Adipose tissue (tissue), 3 donors: ENCODE data around the gene KLHDC3. TPM values are rescaled to one million over a fixed set of nuclear protein-coding genes. Genes with fewer than 3 reads are reported as not detected.
"Not testable (repeated sequence)": the region's sequence is repeated elsewhere in the genome, so short reads cannot be mapped to it uniquely, and the experiment has no call there.

Source experiments
- H3K27ac ChIP-seq: one replicate; pipeline ENCODE4 v1.5.1; 2013; ENCODE audit warnings: low read depth, low read length
- WGBS, 3 donors: extraction: QIAGEN DNeasy Blood & Tissue Kit; methylation state at CpG; one replicate each; pipeline ENCODE4 v1.1.7; 2013; 5-methylcytosine and 5-hydroxymethylcytosine counted together
- polyA plus RNA-seq, 3 donors: library from polyadenylated mRNA; stranded (reverse); fragments of 200-250 nt; gene quantifications; one replicate each; pipeline ENCODE4 v1.2.3, GENCODE V29; 2013
- donor health status: healthy with polysubstance abuse.
- donor health status: Bipolar disorder and iron deficiency.
- donor health status: healthy.

KLHDC3 gene
- polyA plus RNA-seq, 3 donors: 44.6 to 108 (median 70.5) TPM

GRCh38 chr6:42984924-42985475 lies 29.0 kb upstream of the KLHDC3 start:
- 10 to 11% (median 10%) methylated on average over 13 of the region's 13 CpGs for WGBS, 3 donors
- no peak overlapping the region for H3K27ac ChIP-seq

DNA sequence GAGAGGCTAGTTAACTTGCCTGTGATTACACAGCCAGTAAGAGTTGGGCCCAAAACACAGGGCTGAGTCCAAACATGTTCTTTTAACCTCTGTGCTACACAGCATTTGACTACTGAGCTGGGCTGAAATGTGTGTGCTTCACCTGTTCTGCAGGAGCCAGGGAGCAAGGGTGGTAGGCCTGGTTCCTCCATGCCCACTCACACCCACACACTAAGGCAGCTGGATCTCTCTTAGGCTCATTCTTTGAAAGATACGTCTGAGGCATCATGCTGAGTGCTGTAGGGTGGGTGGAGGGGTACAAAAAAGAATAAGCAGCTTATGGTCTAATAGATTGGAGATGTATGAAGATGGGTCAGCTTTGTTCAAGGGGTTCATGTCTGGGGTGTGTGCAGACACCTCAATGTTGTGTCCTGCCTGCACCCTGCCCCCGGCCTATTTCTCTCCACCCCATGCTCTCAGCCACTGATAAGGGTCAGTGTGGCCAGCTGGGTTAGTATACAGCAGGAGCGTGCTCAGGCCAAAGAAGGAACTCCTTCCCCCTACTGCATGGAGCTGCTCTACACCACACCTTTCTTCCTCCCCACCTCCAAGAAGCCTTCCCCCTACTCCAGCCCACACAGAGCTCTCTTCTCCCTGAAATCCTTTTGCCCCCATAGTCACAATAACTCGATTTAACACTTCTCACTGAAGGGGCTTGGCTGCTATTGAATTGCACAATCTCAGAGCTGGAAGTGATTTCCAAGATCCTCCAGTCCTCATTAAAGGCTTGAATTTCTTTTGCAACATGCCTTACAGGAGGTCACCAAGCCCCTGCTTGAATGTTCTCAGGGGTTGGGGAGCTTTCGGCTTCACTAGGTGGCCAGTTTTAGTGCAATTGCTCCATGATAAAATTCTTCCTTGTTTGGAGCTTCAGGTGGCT lies 26.3 kb upstream of the KLHDC3 start:
- H3K27ac ChIP-seq: no peak overlapping the region

GRCh38 chr6:42988486-42989020 lies 25.5 kb upstream of the KLHDC3 start:
- no peak overlapping the region for H3K27ac ChIP-seq
- WGBS, 3 donors: 30 to 67% (median 36%) methylated on average over 1 of the region's 1 CpG

More for the DNA sequence above, 26.3 kb upstream of the KLHDC3 start:
- WGBS, 3 donors: 58 to 69% (median 66%) methylated on average over 5 of the region's 5 CpGs

- WGBS, 3 donors: 80 to 94% (median 91%) methylated on average over 5 of the region's 5 CpGs
- no peak overlapping the region for H3K27ac ChIP-seq
Observed at GRCh38 chr6:42989923-42990322, 24.1 kb upstream of the KLHDC3 start.

DNA sequence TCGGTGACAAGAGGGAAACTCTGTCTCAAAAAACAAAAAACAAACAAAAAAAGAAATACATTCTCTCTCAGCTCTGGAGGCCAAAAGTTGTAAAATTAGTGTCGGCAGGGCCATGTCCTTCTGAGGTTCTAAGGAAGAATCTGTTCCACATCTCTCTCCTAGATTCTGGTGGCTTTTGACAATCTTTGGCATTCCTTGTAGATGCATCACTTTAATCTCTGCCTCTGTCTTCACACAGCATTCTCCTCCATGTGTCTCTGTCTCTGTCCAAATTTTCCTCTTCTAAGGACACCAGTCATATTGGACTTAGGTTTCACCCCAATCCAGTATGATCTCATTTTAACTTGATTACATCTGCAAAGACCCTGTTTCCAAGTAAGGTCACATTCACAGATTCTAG lies 20.6 kb upstream of the KLHDC3 start:
- no peak overlapping the region for H3K27ac ChIP-seq
- 96 to 98% (median 96%) methylated on average over 2 of the region's 2 CpGs for WGBS, 3 donors

GRCh38 chr6:42996513-42996912 lies 17.5 kb upstream of the KLHDC3 start:
- H3K27ac ChIP-seq: no peak overlapping the region

- WGBS, 3 donors: 86 to 96% (median 94%) methylated on average over 9 of the region's 9 CpGs
- not testable (repeated sequence) for H3K27ac ChIP-seq
Observed at GRCh38 chr6:42998205-42998604, 15.8 kb upstream of the KLHDC3 start.

DNA sequence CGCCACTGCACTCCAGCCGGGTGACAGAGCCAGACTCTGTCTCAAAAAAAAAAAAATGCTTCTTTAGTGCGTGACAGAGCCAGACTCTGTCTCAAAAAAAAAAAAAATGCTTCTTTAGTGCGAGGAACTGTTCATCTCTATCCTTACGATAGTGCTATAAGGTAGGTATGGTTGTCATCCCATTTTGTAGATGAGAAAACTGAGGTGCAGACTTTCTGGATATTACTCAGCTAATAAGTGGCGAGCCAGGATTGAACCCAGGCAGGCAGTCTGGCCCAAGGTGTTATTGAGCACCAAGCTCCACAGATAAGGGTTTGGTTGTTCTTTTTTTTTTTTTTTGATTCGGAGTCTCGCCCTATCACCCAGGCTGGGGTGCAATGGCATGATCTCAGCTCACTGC lies 12.2 kb upstream of the KLHDC3 start:
- WGBS, 3 donors: 91 to 96% (median 94%) methylated on average over 8 of the region's 8 CpGs

GRCh38 chr6:43005844-43006243 lies 8.2 kb upstream of the KLHDC3 start:
- WGBS, 3 donors: 88 to 91% (median 89%) methylated on average over 5 of the region's 5 CpGs
- H3K27ac ChIP-seq: no peak overlapping the region

More for the DNA sequence above, 12.2 kb upstream of the KLHDC3 start:
- H3K27ac ChIP-seq: no peak overlapping the region

DNA sequence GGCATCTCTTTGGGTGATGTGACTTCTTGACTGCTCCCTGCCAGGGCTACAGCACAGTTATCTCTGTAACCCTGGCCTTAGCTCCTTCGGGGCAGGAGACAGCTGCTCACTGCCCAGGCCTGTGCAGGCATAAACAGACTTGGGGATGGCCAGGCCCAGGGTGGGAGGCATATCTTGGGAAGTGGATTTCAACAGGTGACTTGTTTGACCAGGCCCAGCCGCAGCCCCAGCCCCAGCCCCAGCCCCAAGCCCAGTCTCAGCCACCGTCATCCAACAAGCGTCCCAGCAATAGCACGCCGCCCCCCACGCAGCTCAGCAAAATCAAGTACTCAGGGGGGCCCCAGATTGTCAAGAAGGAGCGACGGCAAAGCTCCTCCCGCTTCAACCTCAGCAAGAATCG lies 7.8 kb upstream of the KLHDC3 start:
- WGBS, 3 donors: 96 to 97% (median 96%) methylated on average over 11 of the region's 11 CpGs
- H3K27ac ChIP-seq: no peak overlapping the region

GRCh38 chr6:43007126-43007525 lies 6.9 kb upstream of the KLHDC3 start:
- H3K27ac ChIP-seq: no peak overlapping the region
- WGBS, 3 donors: 89 to 94% (median 91%) methylated on average over 9 of the region's 9 CpGs

GRCh38 chr6:43009124-43009523 lies 4.9 kb upstream of the KLHDC3 start:
- no peak overlapping the region for H3K27ac ChIP-seq
- 67 to 77% (median 74%) methylated on average over 6 of the region's 6 CpGs for WGBS, 3 donors

- no peak overlapping the region for H3K27ac ChIP-seq
- WGBS, 3 donors: 78 to 88% (median 82%) methylated on average over 6 of the region's 6 CpGs
Observed at GRCh38 chr6:43011207-43011606, 2.8 kb upstream of the KLHDC3 start.

DNA sequence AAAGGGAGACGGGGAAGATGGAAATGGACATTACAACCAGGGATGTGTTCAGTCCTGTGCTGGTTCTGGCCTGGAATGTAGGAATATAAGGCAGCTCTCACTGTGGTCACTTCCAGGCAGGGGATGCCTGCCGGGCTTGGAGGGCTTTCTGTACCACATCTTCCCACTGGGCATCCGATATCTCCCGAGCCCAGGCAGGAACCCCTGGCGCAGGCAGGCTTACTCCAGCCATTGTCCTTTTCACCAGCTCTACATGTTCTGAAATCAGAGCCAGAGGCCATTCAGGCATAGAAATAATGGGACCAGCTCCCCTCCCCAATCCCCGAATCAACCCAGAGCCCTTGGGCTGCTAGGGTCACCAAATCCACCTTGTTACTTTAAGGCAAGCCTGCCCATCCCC lies 1.7 kb upstream of the KLHDC3 start:
- no peak overlapping the region for H3K27ac ChIP-seq
- WGBS, 3 donors: 76 to 83% (median 82%) methylated on average over 6 of the region's 6 CpGs

DNA sequence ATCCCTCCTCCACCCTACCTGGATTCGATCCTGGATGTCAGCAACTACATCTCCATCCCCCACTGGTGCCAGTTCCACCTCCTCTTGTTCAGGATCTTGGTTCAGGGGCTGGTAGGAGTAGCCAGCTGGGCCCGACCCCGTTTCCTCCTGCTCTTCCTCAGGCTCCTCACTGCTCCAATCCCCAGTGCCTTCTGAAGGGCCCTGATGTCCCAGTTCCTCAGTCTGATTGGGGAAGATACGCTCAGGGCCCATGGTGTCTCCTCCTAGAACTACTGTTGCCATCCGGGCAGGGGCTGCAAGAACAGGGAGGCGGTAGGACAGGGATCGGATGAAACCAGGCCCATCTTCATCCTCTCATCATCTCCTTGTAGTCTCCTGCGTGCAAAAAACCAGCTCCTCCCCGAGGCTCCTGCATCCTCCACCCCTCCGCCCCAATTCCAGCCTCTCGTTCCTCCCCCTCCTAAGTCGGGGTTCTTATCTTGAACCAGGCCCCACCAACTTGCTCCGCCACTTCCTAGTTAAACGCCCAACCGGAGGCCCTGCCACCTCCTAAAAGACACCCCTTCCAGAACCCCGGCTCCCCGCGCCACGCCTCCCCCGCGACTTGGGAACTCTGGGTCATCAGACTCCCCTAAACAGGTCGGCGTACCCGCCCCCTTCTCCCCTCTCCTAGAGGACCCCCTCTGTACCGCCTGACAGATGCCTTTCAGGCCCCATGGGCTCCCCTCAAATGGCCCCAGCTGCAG lies 779 bp upstream of the KLHDC3 start:
- no peak overlapping the region for H3K27ac ChIP-seq
- 2 to 4% (median 4%) methylated on average over 25 of the region's 25 CpGs for WGBS, 3 donors

GRCh38 chr6:43014434-43014909 lies 423 bp downstream of the KLHDC3 start:
- 0% methylated on average over 7 of the region's 7 CpGs for WGBS, 3 donors
- H3K27ac ChIP-seq: no peak overlapping the region

GRCh38 chr6:43016176-43016942 lies 2.3 kb downstream of the KLHDC3 start:
- H3K27ac ChIP-seq: no peak overlapping the region
- 66 to 78% (median 74%) methylated on average over 7 of the region's 7 CpGs for WGBS, 3 donors

- 86 to 88% (median 87%) methylated on average over 12 of the region's 12 CpGs for whole genome bisulfite sequencing, 3 donors
- H3K27ac ChIP-seq: no peak overlapping the region
Observed at GRCh38 chr6:43016943-43017334, 2.9 kb downstream of the KLHDC3 start.
